ENCODE data around the gene RAD51B. TPM values are rescaled to one million over a fixed set of nuclear protein-coding genes. Genes with fewer than 3 reads are reported as not detected.

RAD51B gene
- total RNA-seq, 1 experiment from 2014 or later: 20.0 TPM

- Histone ChIP-seq H3K9me2 (ENCODE audit: insufficient read depth) (no peaks in the 10 kb centered on the region), H3K27me3 (ENCODE audit: insufficient read depth, low read length) (no peaks in the 10 kb centered on the region), H2AFZ (ENCODE audit: low read depth, low read length, poor library complexity, severe bottlenecking) (no peak overlapping the region), H4K20me1 (ENCODE audit: insufficient read depth) (no peaks in the 10 kb centered on the region), H3K36me3 (ENCODE audit: control insufficient read depth in 1 of 2, insufficient read depth in 2 of 2, low read length in 2 of 2) (no peaks in the 10 kb centered on the region), H3K9me3 (ENCODE audit: control insufficient read depth in 1 of 2, insufficient read depth in 1 of 2, low read depth in 1 of 2, low read length in 2 of 2) (no peaks in the 10 kb centered on the region), H3K4me2 (ENCODE audit: low read length) (no peak overlapping the region), H3K9ac (ENCODE audit: low read length) (no peak overlapping the region), H3K27ac (ENCODE audit: low read depth, low read length) (peak overlapping the region; percentile 49; the same call in 1 of the 2 replicates), H3K4me3 (replicated peaks in 1 of 2; ENCODE audit: low read depth in 1 of 2, low read length in 2 of 2) (no peak overlapping the region), H3K79me2 (ENCODE audit: insufficient read depth, low read length) (no peaks in the 10 kb centered on the region), H3K4me1 (ENCODE audit: control insufficient read depth in 1 of 2, insufficient read depth in 2 of 2, low read length in 2 of 2) (peaks cover 5 to 18% of the 10 kb centered on the region in 2 experiments; a peak in 1 of 4 replicates)
- no TSS peak for BruUV-seq (replicated peaks)
- peak; percentile 97 for ATAC-seq
- RAD21 ChIA-PET (ENCODE audit: low non-redundant PET in 1 of 2, low total read pairs in 2 of 2, uncharacterized antibody in 2 of 2, unreplicated experiment in 2 of 2): interaction anchor here in 1 of 2 experiments (1.2 kb wide), 1 partner anchor 312 kb away, joined by 3 read pairs; no protein-coding TSS in a partner anchor
- DNase-seq (ENCODE audit: low read depth, low spot score): peak; percentile 71
- POLR2A ChIA-PET: interaction anchor here (1.4 kb wide), 1 partner anchor 882 kb away, joined by 3 read pairs; no protein-coding TSS in a partner anchor
- TF ChIP-seq CBX3 (IDR thresholded peaks at IDR 0.05; ENCODE audit: low read depth) (0 out of 2 replicates have a peak, but pooled peaks have one; percentile 47), YY1 (IDR thresholded peaks at IDR 0.05; ENCODE audit: extremely low read depth, insufficient replicate concordance, low read depth, low read length) (peak; percentile 20), SP1 (IDR thresholded peaks at IDR 0.05; ENCODE audit: low read depth) (peak; percentile 22; the same call in 1 of the 2 replicates), RAD21 (IDR thresholded peaks at IDR 0.05; ENCODE audit: low read depth) (peak; percentile 88), CEBPB (IDR thresholded peaks at IDR 0.05; ENCODE audit: low read depth) (no peak), EZH2 (IDR thresholded peaks at IDR 0.05) (no peak), CTCF (IDR thresholded peaks at IDR 0.05 in 2 of 3, conservative IDR thresholded peaks at IDR 0.05 in 1 of 3; ENCODE audit: borderline replicate concordance in 1 of 3, insufficient read depth in 1 of 3, low read depth in 2 of 3, low read length in 2 of 3) (peak; percentile 54 to 91 (median 80)), MAX (IDR thresholded peaks at IDR 0.05) (peak; percentile 19; the same call in 1 of the 2 replicates)
- CTCF ChIA-PET: interaction anchor here (0.7 to 3.0 kb wide), 23 partner anchors 8 to 1173 kb away, joined by 3 to 12 read pairs (median 4); no protein-coding TSS in a partner anchor
- intact Hi-C loops (cut with micrococcal nuclease): loop anchor here (2.0 to 10.0 kb wide), 2 partner anchors 349 to 883 kb away; no protein-coding TSS in a partner anchor
These were observed 114.5 kb downstream of the RAD51B start for GRCh38 chr14:67934087-67934486.

All from HCT116 (cell line).